Duodenal mucosa (tissue), 2 donors: ENCODE measurements around the gene C1QTNF9.
"Not testable (repeated sequence)": the region's sequence is repeated elsewhere in the genome, so short reads cannot be mapped to it uniquely, and the experiment has no call there.

Experiments used
- H3K27ac ChIP-seq: one replicate; pipeline ENCODE4 v1.7.0; 2013; ENCODE audit warnings: low read depth, low read length
- H3K27me3 ChIP-seq, 2 donors: one replicate each; pipeline ENCODE4 v1.7.0; 2013; ENCODE audit warnings: low read length in 2 of 2, control low read depth in 1 of 2; ENCODE audit not compliant: insufficient read depth in 2 of 2, control insufficient read depth in 1 of 2
- H3K36me3 ChIP-seq, 2 donors: one replicate each; pipeline ENCODE4 v1.7.0; 2013; ENCODE audit warnings: low read length in 2 of 2, control low read depth in 1 of 2; ENCODE audit not compliant: insufficient read depth in 2 of 2, control insufficient read depth in 1 of 2
- H3K4me1 ChIP-seq, 2 donors: one replicate each; pipeline ENCODE4 v1.7.0; 2013; ENCODE audit warnings: low read length in 2 of 2, control low read depth in 1 of 2; ENCODE audit not compliant: insufficient read depth in 2 of 2, control insufficient read depth in 1 of 2
- H3K4me3 ChIP-seq, 2 donors: one replicate each; pipeline ENCODE4 v1.7.0; 2013; ENCODE audit warnings: low read length in 2 of 2, low read depth in 1 of 2
- H3K9ac ChIP-seq, 2 donors: one replicate each; pipeline ENCODE4 v1.7.0; 2013; ENCODE audit warnings: low read length in 2 of 2, low read depth in 1 of 2
- H3K9me3 ChIP-seq, 2 donors: one replicate each; pipeline ENCODE4 v1.7.0; 2013; ENCODE audit warnings: low read length in 2 of 2, control low read depth in 1 of 2; ENCODE audit not compliant: control insufficient read depth in 1 of 2

Gene C1QTNF9

GRCh38 chr13:24318878-24319277 lies 9.5 kb downstream of the C1QTNF9 start:
- not testable (repeated sequence) for H3K9me3 ChIP-seq, H3K36me3 ChIP-seq, H3K9ac ChIP-seq, H3K4me1 ChIP-seq, H3K27ac ChIP-seq, H3K4me3 ChIP-seq, H3K27me3 ChIP-seq

- H3K9ac ChIP-seq, H3K9me3 ChIP-seq, H3K27ac ChIP-seq, H3K36me3 ChIP-seq, H3K4me3 ChIP-seq, H3K4me1 ChIP-seq, H3K27me3 ChIP-seq: not testable (repeated sequence)
Observed at GRCh38 chr13:24319641-24320040, 10.3 kb downstream of the C1QTNF9 start.

DNA sequence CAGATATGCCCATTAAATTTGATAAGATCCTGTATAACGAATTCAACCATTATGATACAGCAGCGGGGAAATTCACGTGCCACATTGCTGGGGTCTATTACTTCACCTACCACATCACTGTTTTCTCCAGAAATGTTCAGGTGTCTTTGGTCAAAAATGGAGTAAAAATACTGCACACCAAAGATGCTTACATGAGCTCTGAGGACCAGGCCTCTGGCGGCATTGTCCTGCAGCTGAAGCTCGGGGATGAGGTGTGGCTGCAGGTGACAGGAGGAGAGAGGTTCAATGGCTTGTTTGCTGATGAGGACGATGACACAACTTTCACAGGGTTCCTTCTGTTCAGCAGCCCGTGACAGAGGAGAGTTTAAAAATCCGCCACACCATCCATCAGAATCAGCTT lies 12.0 kb downstream of the C1QTNF9 start:
- not testable (repeated sequence) for H3K4me3 ChIP-seq, H3K27me3 ChIP-seq, H3K36me3 ChIP-seq, H3K9me3 ChIP-seq, H3K9ac ChIP-seq, H3K27ac ChIP-seq, H3K4me1 ChIP-seq

DNA sequence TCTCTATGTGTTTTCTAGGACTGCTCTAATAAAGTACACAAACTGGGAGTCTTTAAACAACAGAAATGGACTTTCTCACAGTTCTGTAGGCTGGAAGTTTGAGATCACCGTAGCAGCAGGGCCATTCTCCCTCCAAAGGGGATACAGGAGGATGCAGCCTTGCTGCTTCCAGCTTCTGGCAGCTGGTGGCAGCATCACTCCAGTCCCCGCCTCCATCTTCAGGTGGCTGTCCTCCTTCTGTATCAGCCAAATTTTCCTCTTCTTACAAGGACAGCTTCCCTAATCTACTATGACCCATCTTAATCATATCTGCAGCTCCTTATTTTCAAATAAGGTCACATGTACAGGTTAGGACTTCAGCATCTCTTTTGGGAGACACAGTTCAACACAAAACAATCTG lies 13.1 kb downstream of the C1QTNF9 start:
- H3K4me1 ChIP-seq, H3K27ac ChIP-seq, H3K9me3 ChIP-seq, H3K4me3 ChIP-seq, H3K27me3 ChIP-seq, H3K36me3 ChIP-seq, H3K9ac ChIP-seq: not testable (repeated sequence)

DNA sequence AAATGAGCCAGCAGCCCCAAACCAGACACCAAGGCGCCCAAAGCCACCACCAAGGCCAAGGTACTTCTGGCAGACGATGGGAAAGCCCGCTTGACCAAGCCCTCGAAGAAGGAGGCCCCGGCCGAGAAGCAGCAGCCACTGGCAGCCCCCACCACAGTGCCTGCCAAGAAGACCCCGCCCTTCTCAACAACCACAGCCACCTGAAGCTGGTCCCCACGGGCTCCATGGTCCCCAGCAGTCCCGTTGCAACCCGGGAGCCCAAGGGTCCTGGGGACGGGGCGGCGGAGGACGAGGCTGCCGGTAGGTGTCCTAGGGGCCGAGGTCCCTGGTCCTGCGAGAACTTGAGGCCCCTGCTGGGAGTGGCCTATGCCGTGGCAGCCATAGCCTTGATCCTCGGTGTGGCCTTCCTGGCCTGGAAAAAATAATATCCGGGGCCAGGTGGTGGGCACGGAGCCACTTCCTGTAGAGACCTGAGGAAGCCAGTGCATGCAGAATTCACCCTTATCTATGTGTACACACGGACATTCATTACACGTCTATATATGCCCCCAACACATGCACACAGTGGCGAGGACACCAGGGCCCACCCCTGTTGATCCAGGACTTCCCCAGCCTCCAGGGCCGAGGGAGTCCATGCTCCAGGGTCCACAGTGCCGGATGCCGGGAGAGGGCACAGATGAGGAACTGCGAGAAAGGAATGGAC lies 13.8 kb downstream of the C1QTNF9 start:
- H3K4me3 ChIP-seq: no peak overlapping the region

DNA sequence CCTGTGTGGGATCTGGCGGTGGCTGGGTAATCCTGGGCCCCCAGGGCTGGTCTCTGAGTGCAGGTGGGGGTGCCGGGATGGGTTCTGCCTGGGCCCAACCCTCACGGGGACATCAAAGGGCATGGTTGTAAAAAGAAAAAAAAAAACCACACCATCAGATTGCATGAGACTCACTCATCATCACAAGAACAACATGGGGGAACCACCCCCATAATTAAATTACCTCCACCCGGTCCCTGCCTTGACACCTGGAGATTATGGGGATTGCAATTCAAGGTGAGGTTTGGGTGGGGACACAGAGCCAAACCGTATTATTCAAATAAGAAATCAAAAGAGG lies 14.3 kb downstream of the C1QTNF9 start:
- H3K9ac ChIP-seq: no peak overlapping the region
- no peak overlapping the region for H3K27ac ChIP-seq
- H3K27me3 ChIP-seq: no peaks in the 10 kb centered on the region
- no peaks in the 10 kb centered on the region for H3K36me3 ChIP-seq
- H3K9me3 ChIP-seq: no peaks in the 10 kb centered on the region
- H3K4me1 ChIP-seq: peaks cover 5 to 8% of the 10 kb centered on the region in 2 donors
- no peak overlapping the region for H3K4me3 ChIP-seq

More for the DNA sequence above, 13.8 kb downstream of the C1QTNF9 start:
- Histone ChIP-seq H3K36me3 (no peaks in the 10 kb centered on the region), H3K9ac (no peak overlapping the region), H3K4me1 (peaks cover 5 to 8% of the 10 kb centered on the region in 2 donors), H3K27ac (no peak overlapping the region), H3K27me3 (no peaks in the 10 kb centered on the region), H3K9me3 (no peaks in the 10 kb centered on the region)

DNA sequence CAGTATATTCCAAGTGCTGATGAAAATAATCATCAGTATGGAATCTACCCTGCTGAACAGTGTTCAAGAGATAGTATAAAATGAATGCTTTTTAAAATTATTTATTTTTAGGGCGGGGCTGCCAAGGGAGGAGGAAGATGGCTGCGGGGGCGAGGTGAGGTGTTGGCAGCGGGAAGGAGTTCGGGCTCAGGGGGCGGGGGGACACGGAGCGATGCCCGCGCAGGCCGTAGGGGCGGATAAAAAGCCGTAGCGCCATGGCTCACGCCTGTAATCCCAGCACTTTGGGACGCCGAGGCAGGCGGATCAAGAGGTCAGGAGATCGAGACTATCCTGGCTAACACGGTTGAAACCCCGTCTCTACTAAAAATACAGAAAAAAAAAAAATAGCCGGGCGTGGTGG lies 18.2 kb downstream of the C1QTNF9 start:
- H3K27ac ChIP-seq, H3K4me3 ChIP-seq, H3K27me3 ChIP-seq, H3K9ac ChIP-seq, H3K9me3 ChIP-seq, H3K36me3 ChIP-seq, H3K4me1 ChIP-seq: not testable (repeated sequence)

- Histone ChIP-seq H3K36me3 (no peaks in the 10 kb centered on the region), H3K9ac (no peak overlapping the region), H3K27ac (no peak overlapping the region), H3K4me3 (peak overlapping the region in 1 of 2 donors; percentile 48), H3K4me1 (peaks cover 4 to 8% of the 10 kb centered on the region in 2 donors), H3K9me3 (no peaks in the 10 kb centered on the region), H3K27me3 (no peaks in the 10 kb centered on the region)
Observed at GRCh38 chr13:24328145-24328544, 18.8 kb downstream of the C1QTNF9 start.

- Histone ChIP-seq H3K27ac (no peak overlapping the region), H3K4me1 (no peaks in the 10 kb centered on the region), H3K36me3 (no peaks in the 10 kb centered on the region), H3K9ac (no peak overlapping the region), H3K27me3 (no peaks in the 10 kb centered on the region), H3K4me3 (no peak overlapping the region), H3K9me3 (no peaks in the 10 kb centered on the region)
Observed at GRCh38 chr13:24338721-24339120, 29.3 kb downstream of the C1QTNF9 start.

- Histone ChIP-seq H3K4me1 (no peaks in the 10 kb centered on the region), H3K36me3 (no peaks in the 10 kb centered on the region), H3K9me3 (no peaks in the 10 kb centered on the region), H3K27me3 (no peaks in the 10 kb centered on the region), H3K9ac (no peak overlapping the region), H3K4me3 (no peak overlapping the region), H3K27ac (no peak overlapping the region)
Observed at GRCh38 chr13:24339937-24340607, 30.7 kb downstream of the C1QTNF9 start.
